Keratinocyte (primary cell): ENCODE data around the gene CFAP47. TPM values are rescaled to one million over a fixed set of nuclear protein-coding genes. Genes with fewer than 3 reads are reported as not detected.

Experiments
- DNase-seq: peaks from one replicate; pipeline ENCODE4 v3.0.0-alpha.2; 2011; ENCODE audit warnings: low read depth, missing footprints, low spot score
- FAIRE-seq: peaks from 2 replicates; lab custom pipeline; 2011; peaks lifted over from hg19 to GRCh38; lab: Jason Lieb, UNC
- H2AFZ ChIP-seq: 2 replicates; pipeline ENCODE4 v1.6.0; 2012; ENCODE audit warnings: low read length, control low read depth, inconsistent platforms; ENCODE audit not compliant: control insufficient read depth
- H3K27ac ChIP-seq: 2 replicates; pipeline ENCODE4 v1.5.1; 2011; ENCODE audit warnings: low read length; ENCODE audit not compliant: control insufficient read depth, insufficient read depth
- H3K27me3 ChIP-seq: 3 replicates; pipeline ENCODE4 v1.6.0; 2011; ENCODE audit warnings: low read length; ENCODE audit not compliant: control insufficient read depth, insufficient read depth; ENCODE audit errors: extremely low read depth
- H3K36me3 ChIP-seq, 2 experiments: 2 replicates in 1 of 2; 3 replicates in 1 of 2; pipeline ENCODE4 v1.5.1; 2011; ENCODE audit warnings: low read length in 2 of 2, mild to moderate bottlenecking in 1 of 2; ENCODE audit not compliant: control insufficient read depth in 2 of 2, insufficient read depth in 2 of 2; ENCODE audit errors: extremely low read depth in 1 of 2
- H3K4me1 ChIP-seq: 3 replicates; pipeline ENCODE4 v1.5.1; 2011; ENCODE audit warnings: low read length; ENCODE audit not compliant: control insufficient read depth, insufficient read depth; ENCODE audit errors: extremely low read depth
- H3K4me2 ChIP-seq: 3 replicates; pipeline ENCODE4 v1.6.0; 2011; ENCODE audit warnings: low read depth, low read length; ENCODE audit not compliant: control insufficient read depth, insufficient read depth; ENCODE audit errors: extremely low read depth
- H3K4me3 ChIP-seq, 3 experiments: fragments of 200-600 bp in 1 of 3; sonication (generic) in 1 of 3; 2 replicates in 2 of 3; 3 replicates in 1 of 3; pipeline ENCODE4 v1.5.1; 2011 to 2016; ENCODE audit warnings: low read length in 3 of 3, mild to moderate bottlenecking in 3 of 3, control low read depth in 2 of 3, inconsistent platforms in 1 of 3, low read depth in 1 of 3, mixed read lengths in 1 of 3, mixed run types in 1 of 3, moderate library complexity in 1 of 3; ENCODE audit not compliant: control insufficient read depth in 2 of 3, insufficient read depth in 2 of 3; ENCODE audit errors: extremely low read depth in 1 of 3
- H3K79me2 ChIP-seq: 2 replicates; pipeline ENCODE4 v1.6.0; 2012; ENCODE audit warnings: low read length; ENCODE audit not compliant: control insufficient read depth, insufficient read depth
- H3K9ac ChIP-seq: 3 replicates; pipeline ENCODE4 v1.6.0; 2011; ENCODE audit warnings: low read length; ENCODE audit not compliant: control insufficient read depth, insufficient read depth; ENCODE audit errors: extremely low read depth
- H3K9me1 ChIP-seq: 3 replicates; pipeline ENCODE4 v1.6.0; 2011; ENCODE audit warnings: low read length; ENCODE audit not compliant: control insufficient read depth, insufficient read depth; ENCODE audit errors: extremely low read depth
- H3K9me3 ChIP-seq: 2 replicates; pipeline ENCODE4 v1.5.1; 2012; ENCODE audit warnings: low read depth, low read length; ENCODE audit not compliant: control insufficient read depth
- H4K20me1 ChIP-seq: 3 replicates; pipeline ENCODE4 v1.6.0; 2011; ENCODE audit warnings: low read length; ENCODE audit not compliant: control insufficient read depth, insufficient read depth; ENCODE audit errors: extremely low read depth
- CTCF ChIP-seq, 3 experiments: IDR thresholded peaks in 1 of 3; conservative IDR thresholded peaks in 1 of 3; optimal IDR thresholded peaks in 1 of 3; 2 replicates in 2 of 3; 3 replicates in 1 of 3; pipeline versions ENCODE3 to v1.5.1; 2011; ENCODE audit warnings: low read length in 3 of 3, mild to moderate bottlenecking in 3 of 3, moderate library complexity in 2 of 3, control low read depth in 1 of 3, inconsistent platforms in 1 of 3; ENCODE audit not compliant: insufficient read depth in 2 of 3; ENCODE audit errors: extremely low read depth in 1 of 3
- EZH2 ChIP-seq: IDR thresholded peaks from one replicate; pipeline ENCODE4 v1.6.1; 2012; ENCODE audit warnings: inconsistent platforms, mild to moderate bottlenecking, low read length, moderate library complexity
- dilution Hi-C: fragments of 300-500 bp; cut with MboI; formaldehyde crosslinking; loops from one replicate; pipeline ENCODE4 v1.7.0; 2020; ENCODE audit warnings: low sequenced_read_pairs; ENCODE audit not compliant: extremely low pct_ligation_motif_present
- polyA plus RNA-seq, 5 experiments: library from polyadenylated mRNA; depleted of rRNA in 3 of 5; stranded (reverse) in 3 of 5; stranded (forward) in 1 of 5; unstranded in 1 of 5; fragments of >200 nt; gene quantifications; 1 replicate in 1 of 5; 2 replicates in 3 of 5; 3 replicates in 1 of 5; pipeline versions ENCODE4 v1.2.1 to v1.2.3, GENCODE V29; 2011 to 2012; ENCODE audit warnings: missing spikeins in 2 of 5, low read depth in 1 of 5, low replicate concordance in 1 of 5

CFAP47 gene
- polyA plus RNA-seq, 1 donor (not counting 4 experiments of a cell fraction or from before 2014, with no cell fraction given), result not detected

- DNase-seq, result no peak
- Histone ChIP-seq H3K9me3 (no peaks in the 10 kb centered on the region), H3K9ac (no peak overlapping the region), H3K9me1 (no peaks in the 10 kb centered on the region), H3K27ac (no peak overlapping the region), H3K4me3 (no peak overlapping the region), H3K27me3 (no peaks in the 10 kb centered on the region), H3K4me2 (no peak overlapping the region), H3K4me1 (no peaks in the 10 kb centered on the region), H4K20me1 (no peaks in the 10 kb centered on the region), H3K79me2 (no peaks in the 10 kb centered on the region), H2AFZ (no peak overlapping the region), H3K36me3 (no peaks in the 10 kb centered on the region)
- dilution Hi-C loops, result no loop called here
- no peak for TF ChIP-seq EZH2
- no peak for TF ChIP-seq CTCF (optimal IDR thresholded peaks at IDR 0.05 in 1 of 3, IDR thresholded peaks at IDR 0.05 in 1 of 3, conservative IDR thresholded peaks at IDR 0.05 in 1 of 3; ENCODE audit: extremely low read depth in 1 of 3, insufficient read depth in 2 of 3, low read length in 3 of 3)
- no peak for FAIRE-seq
Observed at GRCh38 chrX:36159254-36159653, 239.7 kb downstream of the CFAP47 start.

- H3K27ac ChIP-seq, result no peak overlapping the region
- H3K27me3 ChIP-seq, result no peaks in the 10 kb centered on the region
- H3K4me1 ChIP-seq, result no peaks in the 10 kb centered on the region
- H3K9me1 ChIP-seq, result no peaks in the 10 kb centered on the region
- H3K9me3 ChIP-seq, result no peaks in the 10 kb centered on the region
- H3K36me3 ChIP-seq, result no peaks in the 10 kb centered on the region
- H4K20me1 ChIP-seq, result no peaks in the 10 kb centered on the region
- FAIRE-seq, result no peak
- no peak overlapping the region for H3K4me2 ChIP-seq
- no peak for TF ChIP-seq CTCF (optimal IDR thresholded peaks at IDR 0.05 in 1 of 3, IDR thresholded peaks at IDR 0.05 in 1 of 3, conservative IDR thresholded peaks at IDR 0.05 in 1 of 3; ENCODE audit: extremely low read depth in 1 of 3, insufficient read depth in 2 of 3, low read length in 3 of 3)
- TF ChIP-seq EZH2, result no peak
- no peak overlapping the region for H2AFZ ChIP-seq
- DNase-seq, result no peak
- no peak overlapping the region for H3K4me3 ChIP-seq
- H3K79me2 ChIP-seq, result no peaks in the 10 kb centered on the region
- no peak overlapping the region for H3K9ac ChIP-seq
- dilution Hi-C loops, result no loop called here
Observed at GRCh38 chrX:36160081-36160480, 240.5 kb downstream of the CFAP47 start.
